Fibroblast of upper back skin (primary cell): ENCODE measurements around the gene PLEKHA8.
"Not testable (repeated sequence)": the region's sequence is repeated elsewhere in the genome, so short reads cannot be mapped to it uniquely, and the experiment has no call there.

Experiments
- DNase-seq: peaks from one replicate; pipeline ENCODE4 v3.0.0-alpha.2; 2013

The PLEKHA8 gene

GRCh38 chr7:30068117-30068516, 39.9 kb downstream of the PLEKHA8 start:
- peak; percentile 91 for DNase-seq

- no peak for DNase-seq
Observed at GRCh38 chr7:30069096-30069867, 41.1 kb downstream of the PLEKHA8 start.

- DNase-seq, result no peak
Observed at GRCh38 chr7:30070052-30070451, 41.8 kb downstream of the PLEKHA8 start.

GRCh38 chr7:30072735-30073134, 44.5 kb downstream of the PLEKHA8 start:
- no peak for DNase-seq

GRCh38 chr7:30074422-30075030, 46.3 kb downstream of the PLEKHA8 start:
- peak; percentile 52 for DNase-seq

- no peak for DNase-seq
Observed at GRCh38 chr7:30076411-30076810, 48.2 kb downstream of the PLEKHA8 start.

GRCh38 chr7:30078280-30078679, 50.1 kb downstream of the PLEKHA8 start:
- DNase-seq, result no peak

- no peak for DNase-seq
Observed at GRCh38 chr7:30079880-30080279, 51.7 kb downstream of the PLEKHA8 start.

GRCh38 chr7:30080818-30081217, 52.6 kb downstream of the PLEKHA8 start:
- DNase-seq, result no peak

- peak; percentile 31 for DNase-seq
Observed at GRCh38 chr7:30082686-30083085, 54.5 kb downstream of the PLEKHA8 start.

- no peak for DNase-seq
Observed at GRCh38 chr7:30083334-30083733, 55.1 kb downstream of the PLEKHA8 start.

GRCh38 chr7:30084212-30084611, 56.0 kb downstream of the PLEKHA8 start:
- DNase-seq, result no peak

- DNase-seq, result no peak
Observed at GRCh38 chr7:30086529-30086928, 58.3 kb downstream of the PLEKHA8 start.

- no peak for DNase-seq
Observed at GRCh38 chr7:30087371-30087770, 59.2 kb downstream of the PLEKHA8 start.

GRCh38 chr7:30088362-30088761, 60.1 kb downstream of the PLEKHA8 start:
- no peak for DNase-seq

GRCh38 chr7:30090111-30090510, 61.9 kb downstream of the PLEKHA8 start:
- DNase-seq, result no peak

GRCh38 chr7:30091491-30091912, 63.3 kb downstream of the PLEKHA8 start:
- peak; percentile 88 for DNase-seq

- no peak for DNase-seq
Observed at GRCh38 chr7:30091987-30092386, 63.8 kb downstream of the PLEKHA8 start.

- peak; percentile 4 for DNase-seq
Observed at GRCh38 chr7:30093420-30093952, 65.3 kb downstream of the PLEKHA8 start.

- not testable (repeated sequence) for DNase-seq
Observed at GRCh38 chr7:30098599-30098998, 70.4 kb downstream of the PLEKHA8 start.

GRCh38 chr7:30102281-30102680, 74.1 kb downstream of the PLEKHA8 start:
- no peak for DNase-seq

GRCh38 chr7:30104157-30104556, 75.9 kb downstream of the PLEKHA8 start:
- DNase-seq, result no peak

GRCh38 chr7:30112103-30112713, 84.0 kb downstream of the PLEKHA8 start:
- no peak for DNase-seq

- DNase-seq, result no peak
Observed at GRCh38 chr7:30113144-30113543, 84.9 kb downstream of the PLEKHA8 start.
